ENCODE results near the gene ROBO2.

- TF ChIP-seq EZH2 (IDR thresholded peaks at IDR 0.05) (no peak), POLR2AphosphoS5 (IDR thresholded peaks at IDR 0.05; ENCODE audit: low read depth, low read length) (no peak), CEBPB (IDR thresholded peaks at IDR 0.05; ENCODE audit: low read depth) (no peak), CTCF (IDR thresholded peaks at IDR 0.05 in 2 of 3, conservative IDR thresholded peaks at IDR 0.05 in 1 of 3; ENCODE audit: borderline replicate concordance in 1 of 3, insufficient read depth in 1 of 3, low read depth in 2 of 3, low read length in 2 of 3) (no peak), POLR2A (IDR thresholded peaks at IDR 0.05; ENCODE audit: borderline replicate concordance, extremely low read depth, insufficient read depth, insufficient read length) (no peak), TCF7L2 (IDR thresholded peaks at IDR 0.05; ENCODE audit: borderline replicate concordance, extremely low read depth, insufficient read depth, insufficient read length) (no peak), EZH2phosphoT487 (IDR thresholded peaks at IDR 0.05; ENCODE audit: borderline replicate concordance) (no peak), EGR1 (IDR thresholded peaks at IDR 0.05; ENCODE audit: low read depth) (no peak), RAD21 (IDR thresholded peaks at IDR 0.05; ENCODE audit: low read depth) (no peak), YY1 (IDR thresholded peaks at IDR 0.05; ENCODE audit: extremely low read depth, insufficient replicate concordance, low read depth, low read length) (no peak), REST (IDR thresholded peaks at IDR 0.05; ENCODE audit: low read depth) (no peak), MAX (IDR thresholded peaks at IDR 0.05) (no peak), JUND (IDR thresholded peaks at IDR 0.05) (no peak)
- TF ChIP-seq, protein P1, sequence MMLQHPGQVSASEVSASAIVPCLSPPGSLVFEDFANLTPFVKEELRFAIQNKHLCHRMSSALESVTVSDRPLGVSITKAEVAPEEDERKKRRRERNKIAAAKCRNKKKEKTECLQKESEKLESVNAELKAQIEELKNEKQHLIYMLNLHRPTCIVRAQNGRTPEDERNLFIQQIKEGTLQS (IDR thresholded peaks at IDR 0.05) = no peak
Observed at GRCh38 chr3:77553240-77553639, 513.3 kb downstream of the ROBO2 start.

Measured in HCT116 (cell line).